HG03354 (cell line): ENCODE results near the gene MICALL2.

Experiments
- ATAC-seq: cut with Tn5 transposase; IDR thresholded peaks from one replicate; pipeline ENCODE4 v1.9.1; 2021; ENCODE audit warnings: mild to moderate bottlenecking; ENCODE audit not compliant: unreplicated experiment, poor library complexity, severe bottlenecking

MICALL2 gene

GRCh38 chr7:1473864-1474512 lies 14.7 kb upstream of the MICALL2 start:
- ATAC-seq: no peak

GRCh38 chr7:1470901-1471300 lies 11.6 kb upstream of the MICALL2 start:
- no peak for ATAC-seq

- no peak for ATAC-seq
These were observed 9.5 kb upstream of the MICALL2 start for GRCh38 chr7:1468643-1469298.

- ATAC-seq: no peak
These were observed 8.9 kb upstream of the MICALL2 start for GRCh38 chr7:1468203-1468602.

- no peak for ATAC-seq
These were observed 7.4 kb upstream of the MICALL2 start for GRCh38 chr7:1466524-1467271.

GRCh38 chr7:1464694-1465093 lies 5.4 kb upstream of the MICALL2 start:
- ATAC-seq: no peak

- ATAC-seq: no peak
These were observed 4.5 kb upstream of the MICALL2 start for GRCh38 chr7:1463676-1464223.

GRCh38 chr7:1461646-1462375 lies 2.5 kb upstream of the MICALL2 start:
- no peak for ATAC-seq

- ATAC-seq: no peak
These were observed 1.8 kb upstream of the MICALL2 start for GRCh38 chr7:1460821-1461645.

GRCh38 chr7:1459920-1460820 lies 900 bp upstream of the MICALL2 start:
- ATAC-seq: peak; percentile 1

- peak; percentile 95 for ATAC-seq
These were observed 232 bp upstream of the MICALL2 start for GRCh38 chr7:1459512-1459892.

GRCh38 chr7:1457949-1458682 lies 1.2 kb downstream of the MICALL2 start:
- no peak for ATAC-seq

- no peak for ATAC-seq
These were observed 2.0 kb downstream of the MICALL2 start for GRCh38 chr7:1457059-1457948.

GRCh38 chr7:1455955-1456354 lies 3.3 kb downstream of the MICALL2 start:
- no peak for ATAC-seq

- no peak for ATAC-seq
These were observed 3.9 kb downstream of the MICALL2 start for GRCh38 chr7:1455241-1455939.

- no peak for ATAC-seq
These were observed 4.7 kb downstream of the MICALL2 start for GRCh38 chr7:1454542-1454941.
